DMS114 treated with DMSO at 0.1 percent for 48 hours (cell line): ENCODE measurements around the gene DDX39B.
"Not testable (repeated sequence)": the region's sequence is repeated elsewhere in the genome, so short reads cannot be mapped to it uniquely, and the experiment has no call there.

Experiments
- DNase-seq: peaks from one replicate; lab custom pipeline; 2025; ENCODE audit not compliant: unreplicated experiment; lab: John Stamatoyannopoulos, UW

The DDX39B gene

GRCh38 chr6:31529329-31530150 lies 12.3 kb downstream of the DDX39B start:
- DNase-seq = no peak

DNA sequence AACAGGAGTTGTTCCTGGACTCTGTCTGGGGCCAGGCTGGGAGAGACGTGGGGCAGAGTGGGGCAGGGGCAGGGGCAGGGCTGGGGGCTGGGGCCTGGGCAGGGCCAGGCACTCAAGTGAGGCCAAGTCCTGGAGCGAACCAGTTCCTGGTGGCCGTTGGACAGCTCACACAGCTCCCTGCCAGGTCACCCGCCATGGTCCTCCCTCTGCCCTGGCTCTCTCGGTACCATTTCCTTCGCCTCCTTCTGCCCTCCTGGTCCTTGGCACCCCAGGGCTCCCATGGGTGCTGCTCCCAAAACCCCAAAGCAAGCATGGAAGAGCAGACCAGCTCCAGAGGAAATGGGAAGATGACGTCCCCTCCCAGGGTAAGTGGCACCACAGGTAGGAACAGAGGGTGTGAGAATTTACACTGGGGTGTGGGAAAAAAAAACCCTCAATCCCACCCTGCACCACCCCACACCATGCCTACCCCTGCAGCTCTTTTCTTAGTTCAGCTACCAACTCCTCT lies 12.9 kb downstream of the DDX39B start, which contains the start of gene MCCD1:
TSS of gene MCCD1 (plus strand) at position 142 of the 508 bp plus-strand sequence. CDS start at position 195, 53 bp downstream.
- no peak for DNase-seq

- DNase-seq = peak; percentile 38
Observed at GRCh38 chr6:31528307-31528777, 13.5 kb downstream of the DDX39B start.

- no peak for DNase-seq
Observed at GRCh38 chr6:31525932-31526591, 15.7 kb downstream of the DDX39B start.

DNA sequence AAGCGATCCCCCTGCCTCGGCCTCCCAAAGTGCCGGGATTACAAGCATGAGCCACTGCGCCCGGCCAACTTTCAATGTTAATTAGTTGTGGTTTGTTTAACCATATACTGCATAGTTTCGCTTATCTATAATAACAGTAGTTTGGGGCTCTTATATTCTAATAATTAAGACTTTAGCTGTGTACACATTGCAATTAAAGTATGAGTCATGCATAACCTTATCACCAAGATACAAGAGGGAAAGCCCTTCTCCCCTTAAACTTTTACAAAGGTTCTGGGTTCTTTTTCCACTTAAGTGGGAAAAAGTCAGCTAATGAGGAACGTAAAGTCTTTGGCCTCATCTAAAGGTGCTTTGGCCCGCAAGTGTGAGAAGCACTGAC lies 16.3 kb downstream of the DDX39B start:
- DNase-seq = no peak

DNA sequence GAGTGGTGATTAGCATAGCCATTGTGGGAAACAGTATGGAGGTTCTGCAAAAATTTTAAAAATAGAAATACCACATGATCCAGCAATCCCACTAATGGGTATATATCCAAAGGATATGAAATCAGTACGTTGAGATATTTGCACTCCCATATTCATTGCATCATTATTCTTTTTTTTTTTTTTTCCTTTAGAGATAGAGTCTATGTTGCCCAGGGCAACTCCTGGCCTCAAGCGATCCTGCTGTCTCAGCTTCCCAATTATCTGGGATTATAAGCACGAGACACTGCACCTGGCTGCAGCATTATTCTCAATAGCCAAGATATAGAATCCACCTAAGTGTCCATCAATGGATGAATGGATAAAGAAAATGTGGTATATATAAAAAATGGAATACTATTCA lies 20.0 kb downstream of the DDX39B start:
- no peak for DNase-seq

GRCh38 chr6:31513456-31514165 lies 28.2 kb downstream of the DDX39B start:
- no peak for DNase-seq

DNA sequence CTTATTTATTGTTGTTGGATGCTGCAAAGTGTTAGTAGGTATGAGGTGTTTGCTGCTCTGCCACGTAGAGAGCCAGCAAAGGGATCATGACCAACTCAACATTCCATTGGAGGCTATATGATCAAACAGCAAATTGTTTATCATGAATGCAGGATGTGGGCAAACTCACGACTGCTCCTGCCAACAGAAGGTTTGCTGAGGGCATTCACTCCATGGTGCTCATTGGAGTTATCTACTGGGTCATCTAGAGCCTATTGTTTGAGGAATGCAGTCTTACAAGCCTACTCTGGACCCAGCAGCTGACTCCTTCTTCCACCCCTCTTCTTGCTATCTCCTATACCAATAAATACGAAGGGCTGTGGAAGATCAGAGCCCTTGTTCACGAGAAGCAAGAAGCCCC lies 31.8 kb downstream of the DDX39B start:
- no peak for DNase-seq

GRCh38 chr6:31509036-31509435 lies 32.8 kb downstream of the DDX39B start:
- not testable (repeated sequence) for DNase-seq

GRCh38 chr6:31502586-31502985 lies 39.2 kb downstream of the DDX39B start:
- DNase-seq = no peak

DNA sequence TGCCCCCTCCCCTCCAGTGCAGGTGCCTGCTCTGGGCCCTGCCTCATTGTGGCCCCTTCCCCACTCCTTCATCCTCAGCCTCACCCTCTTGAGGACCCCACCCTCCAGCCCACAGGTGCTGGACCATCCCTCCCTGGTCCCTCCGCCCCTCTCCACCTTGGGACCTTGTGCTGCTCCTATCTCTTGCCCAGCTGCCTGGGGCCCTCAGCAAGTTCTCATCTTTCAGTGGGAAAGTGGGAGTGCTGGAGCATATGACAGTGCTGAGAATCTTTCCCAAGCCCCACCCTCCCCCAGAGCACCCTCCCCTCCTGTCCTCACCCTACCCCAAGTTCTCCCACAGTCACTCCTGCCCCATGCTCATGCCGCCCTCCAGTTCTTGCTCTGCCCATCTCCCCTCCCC lies 42.2 kb downstream of the DDX39B start:
- DNase-seq = not testable (repeated sequence)

- no peak for DNase-seq
Observed at GRCh38 chr6:31498748-31499147, 43.1 kb downstream of the DDX39B start.

DNA sequence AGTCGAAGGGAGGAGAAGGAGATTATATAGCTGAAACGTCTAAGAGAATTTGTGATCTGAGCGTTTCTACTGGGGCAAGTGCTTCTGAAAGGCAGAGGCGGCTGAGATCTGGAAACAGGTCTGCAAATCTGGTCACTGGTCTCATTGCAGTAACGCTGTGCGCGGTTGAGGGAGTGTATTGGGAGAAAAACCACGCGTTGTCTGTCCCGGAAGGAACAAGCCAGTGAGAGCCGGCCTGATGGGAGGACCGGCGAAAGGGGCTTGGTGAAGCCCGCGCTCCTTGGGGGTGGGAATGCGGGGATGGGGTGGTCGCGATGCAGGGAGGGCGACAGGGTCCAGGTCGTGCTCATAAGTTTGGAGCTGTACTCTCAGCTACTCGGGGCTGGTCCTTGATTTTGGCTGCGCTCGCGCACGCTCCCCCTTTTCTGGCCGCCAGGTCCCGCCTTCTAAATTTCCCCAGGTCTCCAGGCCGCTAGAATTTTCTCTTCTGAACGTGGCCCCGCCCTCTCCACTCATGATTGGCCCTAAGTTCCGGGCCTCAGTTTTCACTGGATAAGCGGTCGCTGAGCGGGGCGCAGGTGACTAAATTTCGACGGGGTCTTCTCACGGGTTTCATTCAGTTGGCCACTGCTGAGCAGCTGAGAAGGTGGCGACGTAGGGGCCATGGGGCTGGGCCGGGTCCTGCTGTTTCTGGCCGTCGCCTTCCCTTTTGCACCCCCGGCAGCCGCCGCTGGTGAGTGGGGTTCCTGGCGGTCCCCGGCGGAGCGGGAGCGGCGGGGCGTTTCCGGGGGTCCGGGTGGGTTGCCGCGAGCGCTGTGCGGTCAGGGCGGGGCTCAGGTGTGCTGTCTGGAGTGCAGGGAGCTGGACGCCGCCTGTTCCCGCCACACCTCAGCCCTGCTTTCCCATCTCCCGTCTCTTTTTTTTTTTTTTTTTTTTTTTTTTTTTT lies 44.0 kb downstream of the DDX39B start, which contains the start of gene MICB:
TSS of gene MICB (plus strand) at position 615 of the 946 bp plus-strand sequence. CDS start at position 664, 49 bp downstream.
- DNase-seq = peak; percentile 95

DNA sequence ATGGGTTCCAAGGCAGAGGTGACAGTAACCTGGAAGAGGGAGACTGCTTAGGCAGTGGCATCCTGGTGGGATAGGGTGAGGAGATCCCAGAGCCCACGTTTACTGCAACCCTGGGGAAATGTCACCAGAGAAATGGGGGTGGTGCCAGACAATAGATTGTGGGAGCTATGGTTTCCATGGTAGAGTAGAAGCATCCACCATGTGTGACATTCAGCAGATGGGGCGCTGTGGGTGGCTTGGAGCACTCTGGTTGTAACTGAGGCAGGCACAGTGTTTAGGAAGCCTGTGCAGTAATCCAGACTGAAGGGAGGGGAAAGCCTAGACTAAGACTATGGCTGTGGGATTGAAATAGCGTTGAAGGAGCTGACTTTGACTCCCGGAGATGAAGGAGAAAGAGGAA lies 45.0 kb downstream of the DDX39B start:
- DNase-seq = not testable (repeated sequence)

DNA sequence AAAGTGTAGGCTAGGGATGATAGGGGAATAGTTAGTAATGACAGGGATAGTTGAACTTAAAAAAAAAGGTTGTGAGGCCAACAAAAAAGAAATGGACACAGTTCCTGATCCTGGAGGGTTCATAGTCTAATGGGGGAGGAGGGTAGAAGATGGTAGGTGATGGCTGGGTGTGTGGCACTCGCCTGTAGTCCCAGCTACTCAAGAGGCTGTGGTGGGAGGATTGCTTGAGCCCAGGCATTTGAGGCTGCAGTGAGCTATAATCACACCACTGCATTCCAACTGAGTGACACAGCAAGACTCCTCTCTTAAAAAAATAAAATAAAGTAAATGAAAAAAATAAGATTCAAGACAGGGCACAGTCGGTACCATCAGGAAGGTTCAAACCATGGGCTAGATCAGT lies 46.2 kb downstream of the DDX39B start:
- no peak for DNase-seq

GRCh38 chr6:31493875-31494694 lies 47.7 kb downstream of the DDX39B start:
- DNase-seq = peak; percentile 79

DNA sequence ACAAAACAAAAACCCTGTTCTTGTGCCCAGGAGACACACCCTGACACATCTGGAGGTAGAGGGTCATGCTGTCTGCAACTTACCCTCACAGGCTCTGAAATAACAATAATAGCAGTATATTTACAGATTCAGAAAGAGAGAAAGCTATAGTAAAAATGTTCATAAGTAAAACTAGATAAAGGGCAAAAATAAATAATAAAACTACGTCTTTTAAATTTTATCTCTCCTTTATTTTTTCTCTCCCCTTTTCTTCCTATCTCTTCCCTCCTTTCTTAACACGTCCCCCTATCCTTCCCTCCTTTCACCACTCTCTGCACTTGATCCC lies 48.3 kb downstream of the DDX39B start:
- not testable (repeated sequence) for DNase-seq

DNA sequence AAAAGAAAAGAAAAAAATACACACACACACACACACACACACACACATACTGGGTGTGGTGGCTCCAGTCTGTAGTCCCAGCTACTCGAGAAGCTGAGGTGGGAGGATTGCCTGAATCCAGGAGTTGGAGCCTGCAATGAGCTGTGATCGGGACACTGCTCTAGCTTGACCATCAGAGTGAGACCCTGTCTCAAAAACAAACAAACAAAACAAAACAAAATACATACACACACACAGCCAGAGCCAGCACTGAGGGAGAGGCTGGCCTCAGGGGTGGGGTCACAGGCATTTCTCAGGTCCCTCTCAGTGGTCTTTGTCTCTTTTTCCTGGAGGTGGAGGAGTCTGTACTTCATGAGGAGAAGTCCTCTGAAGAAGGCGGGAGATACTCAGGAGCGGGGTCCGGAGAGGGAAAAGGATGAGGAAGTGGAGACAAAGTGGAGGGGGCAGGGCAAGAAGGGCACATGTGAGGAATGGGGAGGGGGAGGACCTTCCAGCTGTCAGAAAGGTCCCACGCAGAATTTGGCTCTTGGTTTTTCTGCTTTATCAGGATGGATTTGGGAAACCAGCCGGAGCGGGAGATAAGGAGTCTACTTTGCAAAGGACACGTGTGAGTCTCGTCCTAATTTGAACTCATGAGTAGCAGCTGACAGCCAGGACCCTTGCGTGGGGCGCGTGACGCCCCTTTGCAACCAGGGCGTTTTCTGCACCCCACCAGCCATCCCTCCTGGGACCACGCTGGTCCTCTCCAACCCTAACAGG lies 51.5 kb downstream of the DDX39B start:
- no peak for DNase-seq

- DNase-seq = no peak
Observed at GRCh38 chr6:31489086-31489485, 52.7 kb downstream of the DDX39B start.
